MM.1S (cell line): Measurements from ENCODE around the gene ATXN10.

Experiments
- CTCF ChIP-seq: fragments of 300-600 bp; sonication (generic); IDR thresholded peaks from 2 replicates; pipeline ENCODE4 v1.5.1; 2016; ENCODE audit warnings: antibody characterized with exemption, low read length, mixed read lengths
- EZH2 ChIP-seq: fragments of 300-600 bp; sonication (generic); optimal IDR thresholded peaks from 2 replicates; pipeline ENCODE3; 2017; ENCODE audit warnings: low read depth, mild to moderate bottlenecking, antibody characterized with exemption, low read length, mixed read lengths

- TF ChIP-seq CTCF: no peak
- no peak for TF ChIP-seq EZH2
These were observed 185.9 kb downstream of the ATXN10 start for GRCh38 chr22:45857519-45857918.
